ENCODE measurements around the gene TGFBR3.
"Not testable (repeated sequence)": the region's sequence is repeated elsewhere in the genome, so short reads cannot be mapped to it uniquely, and the experiment has no call there.

The TGFBR3 gene

GRCh38 chr1:91846007-91846638, 39.8 kb downstream of the TGFBR3 start:
- DNase-seq = peak; percentile 97

GRCh38 chr1:91844862-91845528, 41.0 kb downstream of the TGFBR3 start:
- no peak for DNase-seq

- DNase-seq = no peak
These were observed 42.1 kb downstream of the TGFBR3 start for GRCh38 chr1:91843843-91844242.

- no peak for DNase-seq
These were observed 43.4 kb downstream of the TGFBR3 start for GRCh38 chr1:91842563-91842962.

GRCh38 chr1:91842056-91842455, 43.9 kb downstream of the TGFBR3 start:
- DNase-seq = no peak

GRCh38 chr1:91840276-91840675, 45.7 kb downstream of the TGFBR3 start:
- not testable (repeated sequence) for DNase-seq

- DNase-seq = peak; percentile 63
These were observed 49.5 kb downstream of the TGFBR3 start for GRCh38 chr1:91836331-91837040.

GRCh38 chr1:91835087-91835521, 50.8 kb downstream of the TGFBR3 start:
- DNase-seq = no peak

- not testable (repeated sequence) for DNase-seq
These were observed 51.4 kb downstream of the TGFBR3 start for GRCh38 chr1:91834549-91834948.

GRCh38 chr1:91833946-91834345, 52.0 kb downstream of the TGFBR3 start:
- no peak for DNase-seq

- DNase-seq = no peak
These were observed 54.6 kb downstream of the TGFBR3 start for GRCh38 chr1:91831132-91831930.

GRCh38 chr1:91830242-91831131, 55.5 kb downstream of the TGFBR3 start:
- no peak for DNase-seq

- no peak for DNase-seq
These were observed 56.4 kb downstream of the TGFBR3 start for GRCh38 chr1:91829293-91830153.

GRCh38 chr1:91828583-91829281, 57.2 kb downstream of the TGFBR3 start:
- DNase-seq = no peak

GRCh38 chr1:91827459-91828321, 58.3 kb downstream of the TGFBR3 start:
- no peak for DNase-seq

- DNase-seq = no peak
These were observed 58.9 kb downstream of the TGFBR3 start for GRCh38 chr1:91827087-91827458.

- no peak for DNase-seq
These were observed 59.3 kb downstream of the TGFBR3 start for GRCh38 chr1:91826649-91827048.

GRCh38 chr1:91826248-91826647, 59.7 kb downstream of the TGFBR3 start:
- no peak for DNase-seq

- DNase-seq = no peak
These were observed 64.7 kb downstream of the TGFBR3 start for GRCh38 chr1:91821126-91821868.

Data from NCI-H446 treated with DMSO at 0.1 percent for 48 hours (cell line).